ENCODE data around the gene SPATC1L.
"Not testable (repeated sequence)": the region's sequence is repeated elsewhere in the genome, so short reads cannot be mapped to it uniquely, and the experiment has no call there.

The SPATC1L gene

GRCh38 chr21:46200877-46201803 lies 16.9 kb upstream of the SPATC1L start:
- not testable (repeated sequence) for DNase-seq (ENCODE audit: low read depth)

GRCh38 chr21:46199436-46200373 lies 15.4 kb upstream of the SPATC1L start:
- DNase-seq (ENCODE audit: low read depth) = no peak

DNA sequence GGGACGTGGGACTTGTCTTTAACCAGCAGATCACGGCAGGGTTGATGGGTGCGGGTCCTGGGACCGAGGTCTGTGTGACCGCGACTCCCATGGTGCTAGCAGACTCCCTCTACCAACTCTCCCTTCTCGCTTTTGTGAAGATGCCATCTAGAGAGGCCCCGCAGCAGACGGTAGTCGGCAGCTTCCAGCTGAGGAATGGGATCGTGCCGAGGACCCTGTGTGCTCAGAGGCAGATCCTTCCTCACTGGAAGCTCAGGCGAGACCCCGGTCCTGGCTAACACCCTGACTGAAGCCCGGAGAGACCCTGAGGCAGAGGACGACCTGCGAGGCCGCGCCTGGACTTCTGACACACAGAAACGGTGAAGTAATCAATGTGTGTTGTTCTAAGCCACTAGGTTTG lies 12.5 kb upstream of the SPATC1L start:
- no peak for DNase-seq (ENCODE audit: low read depth)

DNA sequence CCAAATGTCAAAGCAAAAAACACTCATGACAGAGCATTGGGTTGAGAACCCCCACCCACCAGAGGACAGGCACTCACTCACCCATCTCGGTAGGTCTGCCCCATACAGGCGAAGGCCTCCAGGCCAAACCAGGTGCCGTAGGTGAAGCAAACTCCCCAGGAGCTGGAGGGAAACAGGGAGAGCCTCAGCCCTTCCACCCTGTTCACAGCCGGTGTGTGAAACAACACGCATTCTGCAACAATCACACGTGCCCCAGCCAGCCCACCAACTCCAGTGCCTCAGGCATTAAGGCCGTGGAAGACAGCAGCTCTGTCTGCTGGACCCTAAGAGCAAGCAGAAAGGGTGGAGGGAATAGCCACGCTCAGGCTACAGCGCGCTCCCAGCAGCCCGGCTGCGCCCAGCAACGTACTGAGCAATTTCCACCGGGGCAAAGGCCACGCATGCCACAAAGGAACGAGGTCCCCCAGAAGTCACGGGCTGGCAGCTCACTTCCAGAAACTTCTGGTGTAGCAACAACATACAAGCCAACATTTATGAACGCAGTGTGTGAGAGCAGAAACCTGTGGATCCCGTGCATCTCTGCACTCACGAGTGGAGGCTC lies 11.4 kb upstream of the SPATC1L start:
- DNase-seq (ENCODE audit: low read depth) = no peak

GRCh38 chr21:46194374-46195334 lies 10.4 kb upstream of the SPATC1L start:
- no peak for DNase-seq (ENCODE audit: low read depth)

DNA sequence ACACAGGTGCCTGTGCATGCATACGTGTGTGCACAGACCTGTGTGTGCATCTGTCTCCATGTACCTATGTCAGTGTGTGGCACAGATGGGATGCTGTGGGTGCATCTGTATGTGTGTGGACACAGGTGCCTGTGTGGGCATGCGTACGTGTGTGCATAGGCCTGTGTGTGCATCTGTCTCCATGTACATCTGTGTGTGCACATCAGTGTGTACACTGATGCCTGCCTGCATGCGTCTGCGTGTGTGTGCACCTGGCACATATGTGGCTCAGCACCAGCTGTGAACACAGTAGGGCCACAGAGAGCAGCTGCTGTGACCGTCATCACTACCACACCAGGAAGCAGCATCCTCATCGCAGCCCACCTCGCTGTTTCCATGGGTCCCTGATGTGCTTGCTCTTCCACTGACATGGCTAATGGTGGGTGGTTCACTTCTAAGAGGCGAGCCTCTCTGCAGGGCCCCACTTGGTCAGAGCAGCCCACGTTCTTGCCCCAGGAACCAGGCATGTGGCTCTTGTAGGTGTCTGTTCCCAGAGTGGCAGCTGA lies 9.6 kb upstream of the SPATC1L start:
- DNase-seq (ENCODE audit: low read depth) = no peak

DNA sequence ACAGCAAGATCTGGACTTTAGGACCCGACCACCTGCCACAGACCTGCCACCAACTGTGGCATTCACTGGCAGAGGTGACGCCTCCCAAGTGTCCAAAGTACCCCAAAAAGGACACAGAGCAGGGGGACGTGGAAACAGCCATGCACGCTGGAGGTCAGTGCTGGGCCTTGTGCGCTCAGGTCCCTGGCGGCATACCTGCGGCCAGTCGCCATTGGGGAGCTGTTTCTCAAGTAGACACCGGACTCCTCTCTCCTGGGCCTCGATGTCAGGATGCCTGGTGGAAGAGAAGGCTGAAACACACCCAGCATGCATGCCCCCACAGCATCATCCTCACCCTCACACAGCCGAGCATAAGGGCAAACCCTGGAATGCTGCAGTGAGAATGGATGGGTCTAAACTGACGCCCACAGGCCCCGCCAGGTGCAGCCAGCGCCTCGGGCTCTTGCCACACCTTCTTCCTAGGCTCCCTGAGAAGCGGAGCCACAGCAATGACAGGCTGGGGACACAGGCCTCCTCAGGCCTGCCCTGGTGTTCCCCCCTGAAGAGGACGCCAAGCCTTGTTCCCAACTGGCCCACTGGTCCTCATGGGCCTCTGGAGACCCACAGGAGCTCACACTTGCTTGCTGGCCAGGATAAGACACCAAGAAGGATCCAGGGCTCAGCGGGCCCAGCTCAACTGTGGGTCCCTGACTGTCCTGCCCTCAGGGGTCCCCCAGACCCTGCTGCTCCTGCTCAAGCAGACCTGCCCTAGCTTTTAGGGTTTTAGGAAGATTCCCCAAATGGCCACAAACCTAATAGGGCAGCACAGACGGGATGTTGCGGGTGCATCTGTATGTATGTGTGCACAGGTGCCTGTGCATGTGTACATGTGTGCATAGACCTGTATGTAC lies 7.7 kb upstream of the SPATC1L start:
- no peak for DNase-seq (ENCODE audit: low read depth)

DNA sequence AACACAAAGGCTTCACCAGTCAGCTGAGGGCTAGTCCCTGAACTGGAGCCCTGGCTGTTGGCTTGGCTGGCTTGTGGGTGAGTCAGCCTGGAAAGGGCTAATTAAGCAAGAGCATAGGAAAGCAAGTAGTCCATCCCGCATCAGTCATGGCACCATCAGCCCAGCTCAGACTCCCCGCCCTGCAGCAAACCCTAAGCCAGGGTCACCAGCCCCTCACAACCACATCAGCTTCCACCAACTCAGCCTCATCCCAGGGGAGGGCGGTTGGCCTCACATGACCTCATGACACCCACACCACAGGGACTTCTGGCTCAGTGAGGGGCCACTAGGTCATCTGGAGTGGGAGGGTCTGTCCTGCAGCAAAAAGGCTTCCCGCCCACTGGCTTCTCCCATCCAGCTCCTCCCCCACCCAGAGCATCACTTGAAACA lies 7.0 kb upstream of the SPATC1L start:
- peak; percentile 49 for DNase-seq (ENCODE audit: low read depth)

GRCh38 chr21:46190491-46191131 lies 6.4 kb upstream of the SPATC1L start:
- no peak for DNase-seq (ENCODE audit: low read depth)

GRCh38 chr21:46189959-46190490 lies 5.8 kb upstream of the SPATC1L start:
- DNase-seq (ENCODE audit: low read depth) = no peak

DNA sequence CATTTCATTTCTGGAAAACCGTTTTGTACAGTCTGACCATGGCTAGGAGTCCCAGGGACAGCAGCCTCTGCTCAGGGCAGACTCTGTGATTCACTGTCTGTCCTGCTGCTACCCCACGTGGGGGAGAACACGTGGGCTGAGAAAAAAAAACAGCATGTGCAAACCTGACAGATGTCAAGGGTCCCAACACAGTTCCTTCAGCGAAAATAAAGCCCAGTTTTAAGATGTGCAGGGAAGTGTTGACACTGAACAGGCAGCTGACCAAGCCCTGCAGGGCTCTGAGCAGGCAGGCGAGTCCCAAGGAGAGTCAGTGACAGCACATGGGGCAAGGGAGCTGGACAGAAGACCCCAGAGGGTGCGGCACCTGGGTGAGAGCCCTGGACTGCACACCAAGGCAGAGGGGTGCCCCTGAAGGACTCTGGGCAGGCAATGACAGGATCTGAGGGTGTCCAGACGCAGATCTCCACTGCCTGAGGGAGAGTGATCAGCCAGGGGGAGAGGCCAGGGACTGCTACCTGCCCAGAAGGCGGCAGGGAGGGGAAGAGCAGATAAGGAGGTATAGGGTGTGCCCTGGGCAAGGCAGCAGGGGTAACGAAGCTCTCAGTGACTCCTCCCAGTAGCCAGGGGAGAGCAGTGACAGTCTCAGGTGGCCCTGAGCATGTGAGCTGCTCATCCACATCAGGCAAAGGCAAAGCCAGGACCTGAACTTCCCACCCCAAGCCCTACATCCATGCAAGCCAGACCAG lies 5.1 kb upstream of the SPATC1L start:
- DNase-seq (ENCODE audit: low read depth) = peak; percentile 36

DNA sequence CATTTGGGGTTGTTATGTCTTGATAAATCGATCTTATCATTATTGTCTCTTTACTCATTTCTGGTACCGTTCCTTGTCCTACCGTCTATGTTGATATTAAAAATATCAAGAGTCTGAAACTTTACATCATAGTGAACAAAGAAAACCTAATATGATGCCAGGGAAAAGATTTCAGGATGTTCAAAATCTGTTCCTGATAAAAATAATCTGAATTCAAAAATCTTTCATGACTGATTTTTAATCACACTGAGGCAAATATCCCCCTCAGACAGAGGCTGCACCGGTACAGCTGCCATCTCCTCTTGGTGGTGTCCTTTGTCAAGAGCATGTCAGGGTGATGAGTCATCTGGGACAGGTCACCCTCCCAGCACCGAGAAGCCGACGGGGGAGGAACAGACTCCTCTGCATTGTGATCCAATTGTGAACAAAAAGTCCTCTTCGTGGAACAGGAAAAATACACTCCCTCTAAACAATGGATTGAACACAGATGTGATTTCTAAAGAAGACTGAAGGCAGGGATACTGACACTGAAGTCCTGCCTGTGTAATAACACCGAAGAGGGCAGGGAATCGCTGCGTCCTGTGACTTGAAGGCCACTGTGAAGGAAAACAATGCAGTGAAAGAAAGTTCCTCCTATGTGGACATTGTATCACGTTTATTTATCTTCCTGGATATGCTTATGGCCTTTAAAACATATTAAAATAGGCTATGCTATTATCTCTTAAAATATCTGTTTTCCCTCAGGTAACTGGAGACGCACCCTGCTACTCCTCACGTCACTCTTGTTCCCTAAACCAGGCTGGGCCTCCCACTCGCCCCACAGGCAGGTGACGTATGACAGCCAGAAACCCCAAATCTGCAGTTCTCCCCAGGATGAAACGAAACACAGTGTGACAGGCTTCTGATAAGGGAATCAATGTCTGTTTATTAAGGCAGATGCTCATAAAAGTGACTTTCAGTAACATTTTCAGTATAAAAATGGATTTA lies 4.3 kb upstream of the SPATC1L start:
- DNase-seq (ENCODE audit: low read depth) = peak; percentile 36

GRCh38 chr21:46187814-46188213 lies 3.6 kb upstream of the SPATC1L start:
- DNase-seq (ENCODE audit: low read depth) = no peak

DNA sequence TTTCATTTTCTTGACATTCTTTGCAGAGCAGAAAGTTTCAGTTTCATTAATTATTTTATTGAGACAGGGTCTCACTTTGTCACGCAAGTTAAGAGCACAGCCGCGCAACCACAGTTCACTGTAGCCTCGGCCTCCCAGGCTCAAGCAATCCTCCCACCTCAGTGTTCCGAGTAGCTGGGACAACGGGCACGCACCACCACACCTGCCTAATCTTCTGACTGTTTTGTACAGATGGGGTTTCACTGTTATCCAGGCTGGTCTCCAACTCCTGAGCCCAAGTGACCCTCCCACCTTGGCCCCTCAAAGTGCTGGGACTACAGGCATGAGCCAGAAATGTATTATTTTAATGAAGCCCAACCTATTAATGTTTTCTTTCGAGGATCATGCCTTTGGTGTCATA lies 3.0 kb upstream of the SPATC1L start:
- no peak for DNase-seq (ENCODE audit: low read depth)

DNA sequence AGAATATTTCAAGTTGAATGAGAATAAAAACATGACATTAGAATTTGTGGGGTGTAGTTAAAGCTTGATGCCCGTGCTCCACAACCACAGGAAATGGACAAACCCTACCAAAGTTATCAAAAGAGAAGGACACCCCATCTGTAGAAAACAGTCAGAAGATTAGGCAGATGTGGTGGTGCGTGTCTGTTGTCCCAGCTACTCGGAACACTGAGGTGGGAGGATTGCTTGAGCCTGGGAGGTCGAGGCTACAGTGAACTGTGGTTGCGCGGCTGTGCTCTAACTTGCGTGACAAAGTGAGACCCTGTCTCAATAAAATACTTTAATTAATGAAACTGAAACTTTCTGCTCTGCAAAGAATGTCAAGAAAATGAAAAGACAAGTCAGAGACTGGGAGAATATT lies 1.5 kb upstream of the SPATC1L start:
- no peak for DNase-seq (ENCODE audit: low read depth)

DNA sequence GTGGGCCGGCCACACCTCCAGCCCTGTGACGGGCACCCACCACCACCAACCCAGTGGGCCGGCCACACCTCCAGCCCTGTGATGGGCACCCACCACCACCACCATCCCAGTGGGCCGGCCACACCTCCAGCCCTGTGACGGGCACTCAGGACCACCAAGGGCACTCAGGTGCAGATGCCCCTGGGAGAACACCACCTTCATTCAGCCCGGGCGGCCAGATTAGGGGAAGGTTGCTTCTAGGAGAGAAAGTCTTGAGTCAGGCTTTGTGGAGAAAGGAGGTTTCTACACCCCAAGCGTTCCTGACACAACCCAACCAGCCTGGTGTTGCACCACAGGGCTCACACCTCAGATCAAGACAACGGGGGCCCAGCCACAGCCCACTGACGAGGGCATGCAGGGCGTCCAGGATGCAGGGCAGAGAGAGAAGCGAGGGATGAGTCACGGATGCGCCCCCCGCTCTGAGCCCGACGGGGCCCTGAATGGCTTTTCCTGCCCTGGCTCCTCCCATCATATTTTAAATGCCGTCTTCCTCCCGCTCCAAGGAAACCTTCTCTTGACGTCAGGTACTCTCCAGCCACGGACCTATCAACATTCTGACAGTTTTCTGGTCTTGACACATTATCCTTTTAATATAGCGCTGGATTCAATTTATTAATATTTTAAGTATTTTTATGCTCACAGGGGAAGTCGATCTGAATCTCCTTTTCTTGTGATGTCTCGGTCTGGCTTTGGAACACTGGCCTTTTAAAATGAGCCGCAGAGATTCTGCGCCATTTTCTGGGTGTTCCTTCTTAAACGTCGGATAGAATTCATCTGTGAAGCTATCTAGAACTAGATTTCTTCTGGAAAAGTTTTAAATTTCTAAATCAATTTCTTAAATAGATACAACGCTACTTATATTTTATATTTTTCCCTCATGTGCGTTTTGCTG lies 631 bp upstream of the SPATC1L start:
- DNase-seq (ENCODE audit: low read depth) = peak; percentile 49
